ENCODE data around the gene MICAL2. TPM values are rescaled to one million over a fixed set of nuclear protein-coding genes. Genes with fewer than 3 reads are reported as not detected.

The MICAL2 gene
- total RNA-seq, 1 experiment from 2014 or later, result 37.4 TPM

GRCh38 chr11:12249590-12250260, 139.3 kb downstream of the MICAL2 start (continued):
- TF ChIP-seq RAD21 (IDR thresholded peaks at IDR 0.05; ENCODE audit: low read depth) (no peak), SIN3A (IDR thresholded peaks at IDR 0.05; ENCODE audit: low read depth) (no peak), ELF1 (IDR thresholded peaks at IDR 0.05; ENCODE audit: borderline replicate concordance, low read depth) (no peak)

GRCh38 chr11:12251666-12252560, 141.5 kb downstream of the MICAL2 start:
- Histone ChIP-seq H3K27ac (ENCODE audit: low read depth, low read length) (no peak overlapping the region), H3K9me3 (ENCODE audit: control insufficient read depth in 1 of 2, insufficient read depth in 1 of 2, low read depth in 1 of 2, low read length in 2 of 2) (no peaks in the 10 kb centered on the region), H2AFZ (ENCODE audit: low read depth, low read length, poor library complexity, severe bottlenecking) (no peak overlapping the region), H3K4me3 (replicated peaks in 1 of 2; ENCODE audit: low read depth in 1 of 2, low read length in 2 of 2) (no peak overlapping the region), H3K9me2 (ENCODE audit: insufficient read depth) (no peaks in the 10 kb centered on the region), H3K9ac (ENCODE audit: low read length) (no peak overlapping the region), H3K27me3 (ENCODE audit: insufficient read depth, low read length) (no peaks in the 10 kb centered on the region), H3K4me1 (ENCODE audit: control insufficient read depth in 1 of 2, insufficient read depth in 2 of 2, low read length in 2 of 2) (peaks cover 0 to 3% of the 10 kb centered on the region in 2 experiments; a peak in 1 of 4 replicates), H3K36me3 (ENCODE audit: control insufficient read depth in 1 of 2, insufficient read depth in 2 of 2, low read length in 2 of 2) (no peaks in the 10 kb centered on the region), H3K4me2 (ENCODE audit: low read length) (no peak overlapping the region), H4K20me1 (ENCODE audit: insufficient read depth) (no peaks in the 10 kb centered on the region), H3K79me2 (ENCODE audit: insufficient read depth, low read length) (no peaks in the 10 kb centered on the region)
- DNase-seq (ENCODE audit: low read depth, low spot score), result no peak
- TF ChIP-seq CBX3 (IDR thresholded peaks at IDR 0.05; ENCODE audit: low read depth), result no peak
- POLR2A ChIA-PET, result no interaction called here
- CTCF ChIA-PET, result interaction anchor here (0.9 kb wide), 1 partner anchor 16 kb away, joined by 3 read pairs; no protein-coding TSS in a partner anchor
- ATAC-seq, result peak; percentile 58
- intact Hi-C loops (cut with micrococcal nuclease), result no loop called here
- BruUV-seq (replicated peaks), result no TSS peak
- RAD21 ChIA-PET (ENCODE audit: low non-redundant PET in 1 of 2, low total read pairs in 2 of 2, uncharacterized antibody in 2 of 2, unreplicated experiment in 2 of 2), result no interaction called here

GRCh38 chr11:12253843-12254281, 143.5 kb downstream of the MICAL2 start:
- RAD21 ChIA-PET (ENCODE audit: low non-redundant PET in 1 of 2, low total read pairs in 2 of 2, uncharacterized antibody in 2 of 2, unreplicated experiment in 2 of 2), result no interaction called here
- Histone ChIP-seq H3K9me3 (ENCODE audit: control insufficient read depth in 1 of 2, insufficient read depth in 1 of 2, low read depth in 1 of 2, low read length in 2 of 2) (no peaks in the 10 kb centered on the region), H2AFZ (ENCODE audit: low read depth, low read length, poor library complexity, severe bottlenecking) (no peak overlapping the region), H3K27me3 (ENCODE audit: insufficient read depth, low read length) (no peaks in the 10 kb centered on the region), H3K36me3 (ENCODE audit: control insufficient read depth in 1 of 2, insufficient read depth in 2 of 2, low read length in 2 of 2) (no peaks in the 10 kb centered on the region), H3K4me2 (ENCODE audit: low read length) (no peak overlapping the region), H3K27ac (ENCODE audit: low read depth, low read length) (no peak overlapping the region), H3K4me3 (replicated peaks in 1 of 2; ENCODE audit: low read depth in 1 of 2, low read length in 2 of 2) (no peak overlapping the region), H3K9me2 (ENCODE audit: insufficient read depth) (no peaks in the 10 kb centered on the region), H3K79me2 (ENCODE audit: insufficient read depth, low read length) (no peaks in the 10 kb centered on the region), H3K9ac (ENCODE audit: low read length) (no peak overlapping the region), H3K4me1 (ENCODE audit: control insufficient read depth in 1 of 2, insufficient read depth in 2 of 2, low read length in 2 of 2) (peaks cover 10% of the 10 kb centered on the region in 2 experiments), H4K20me1 (ENCODE audit: insufficient read depth) (no peaks in the 10 kb centered on the region)
- CTCF ChIA-PET, result no interaction called here
- no peak for DNase-seq (ENCODE audit: low read depth, low spot score)
- no TSS peak for BruUV-seq (replicated peaks)
- TF ChIP-seq SRF (IDR thresholded peaks at IDR 0.05; ENCODE audit: low read depth) (no peak), ZNF274 (IDR thresholded peaks at IDR 0.05; ENCODE audit: low read depth, low read length) (no peak), YY1 (IDR thresholded peaks at IDR 0.05; ENCODE audit: extremely low read depth, insufficient replicate concordance, low read depth, low read length) (no peak), REST (IDR thresholded peaks at IDR 0.05; ENCODE audit: low read depth) (no peak), RAD21 (IDR thresholded peaks at IDR 0.05; ENCODE audit: low read depth) (no peak), CTCF (IDR thresholded peaks at IDR 0.05 in 2 of 3, conservative IDR thresholded peaks at IDR 0.05 in 1 of 3; ENCODE audit: borderline replicate concordance in 1 of 3, insufficient read depth in 1 of 3, low read depth in 2 of 3, low read length in 2 of 3) (no peak)
- intact Hi-C loops (cut with micrococcal nuclease), result no loop called here
- POLR2A ChIA-PET, result no interaction called here
- no peak for ATAC-seq

Data from HCT116 (cell line).